SKM-1 (cell line): ENCODE measurements around the gene SRSF11.

Experiments used
- DNase-seq: peaks from one replicate; lab custom pipeline; 2025; ENCODE audit not compliant: unreplicated experiment; lab: John Stamatoyannopoulos, UW

The SRSF11 gene

GRCh38 chr1:70220517-70221237 is 503 bp upstream of the SRSF11 start:
- DNase-seq, result no peak

DNA sequence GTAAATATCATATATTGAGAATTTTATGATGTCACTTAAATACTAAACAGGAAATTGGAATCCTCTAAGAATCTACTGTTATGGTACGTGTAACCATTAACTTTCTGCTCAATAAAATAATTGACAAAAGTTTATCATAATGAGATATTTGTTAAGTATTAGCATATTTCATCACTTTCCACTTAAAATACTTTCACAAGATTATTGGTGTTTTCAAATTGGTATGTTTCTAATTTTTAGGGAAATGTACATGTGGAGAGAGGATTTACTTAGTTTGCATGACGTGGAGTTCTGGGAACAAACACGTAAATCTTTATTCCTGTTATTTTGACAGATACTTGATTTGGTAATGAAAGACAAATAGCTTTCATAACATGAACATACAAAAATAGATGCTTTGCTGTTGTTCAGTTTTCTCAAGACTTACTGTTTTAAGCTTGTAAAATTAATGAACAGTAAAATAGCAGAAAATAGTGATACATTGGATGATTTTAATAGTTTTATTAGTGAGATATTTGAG is 1.6 kb downstream of the SRSF11 start:
- DNase-seq, result no peak

GRCh38 chr1:70224954-70225353 is 3.8 kb downstream of the SRSF11 start:
- no peak for DNase-seq

- DNase-seq, result no peak
Observed at GRCh38 chr1:70227439-70227838, 6.3 kb downstream of the SRSF11 start.

DNA sequence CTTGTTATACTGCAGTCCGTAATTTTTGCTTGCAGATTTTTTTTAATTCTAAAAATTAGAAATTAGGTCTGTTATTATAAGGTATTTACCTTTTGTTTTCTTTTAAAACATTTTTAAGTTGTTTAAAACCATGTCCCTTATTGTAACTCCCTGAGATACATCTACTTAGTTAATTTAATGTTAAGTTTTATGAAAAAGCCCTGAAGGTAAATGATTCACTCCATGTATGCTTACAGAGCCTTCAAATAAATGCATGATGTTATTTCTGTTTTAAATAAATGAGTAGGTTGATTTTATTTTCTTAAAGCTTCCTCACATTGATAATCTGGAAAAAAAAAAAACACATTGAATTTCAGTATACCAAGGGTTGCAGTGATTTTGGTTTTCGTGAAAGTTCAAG is 7.5 kb downstream of the SRSF11 start:
- DNase-seq, result no peak

DNA sequence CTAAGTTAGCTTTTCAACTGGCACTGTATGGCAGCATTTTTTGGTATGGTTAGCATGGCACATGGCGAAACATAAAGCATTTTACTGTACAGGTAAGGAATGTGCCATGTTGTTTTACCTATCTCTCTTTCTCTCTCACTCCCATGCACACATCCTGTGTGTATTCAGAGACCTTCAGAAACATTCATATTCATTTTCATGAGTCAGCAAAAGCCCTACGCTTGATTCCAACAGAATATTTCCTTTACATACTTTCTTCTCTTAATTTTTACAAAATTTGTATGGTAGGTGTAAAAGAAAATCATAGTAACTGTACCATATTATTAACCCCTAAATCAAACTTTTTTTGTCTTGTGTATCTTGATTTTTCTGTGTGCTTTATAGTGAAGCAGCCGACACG is 10.3 kb downstream of the SRSF11 start:
- no peak for DNase-seq

GRCh38 chr1:70234733-70235132 is 13.6 kb downstream of the SRSF11 start:
- no peak for DNase-seq

DNA sequence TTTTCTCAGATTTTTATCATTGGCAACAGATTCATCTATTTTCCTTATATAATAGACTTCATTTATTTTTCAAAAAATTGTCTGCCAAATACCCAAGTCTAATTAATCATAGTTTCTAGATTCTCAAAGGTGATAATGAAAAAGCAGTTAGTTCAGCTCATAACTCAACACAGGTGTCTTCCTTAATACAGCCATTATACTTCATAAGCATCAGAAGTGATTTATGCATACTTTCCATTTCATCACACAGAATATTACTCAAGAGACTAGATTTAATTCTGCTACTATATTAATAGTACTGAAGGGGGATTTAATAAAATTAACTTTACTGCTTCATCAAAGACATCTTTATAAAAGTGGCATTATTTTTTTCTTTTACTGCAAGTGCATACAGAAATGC is 18.8 kb downstream of the SRSF11 start:
- no peak for DNase-seq

DNA sequence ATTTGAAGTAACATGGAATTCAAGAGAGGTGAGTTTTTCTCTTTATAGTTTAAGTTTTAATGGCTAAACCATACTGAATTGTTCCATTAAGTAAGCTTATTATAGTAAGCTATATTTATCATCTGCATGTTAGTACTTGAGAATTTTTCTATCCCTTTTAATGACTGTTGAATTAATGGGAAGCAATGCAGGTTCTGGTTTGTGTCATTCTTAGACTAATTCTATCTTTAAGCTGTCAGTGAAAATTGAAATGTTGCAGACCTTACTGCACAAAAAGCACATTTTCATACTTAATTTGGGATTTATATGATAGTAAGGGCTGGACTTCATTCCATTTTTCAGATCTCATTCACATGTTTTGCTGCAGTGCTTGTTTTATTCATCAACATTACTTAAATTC is 25.9 kb downstream of the SRSF11 start:
- no peak for DNase-seq

- DNase-seq, result no peak
Observed at GRCh38 chr1:70247768-70248167, 26.6 kb downstream of the SRSF11 start.

DNA sequence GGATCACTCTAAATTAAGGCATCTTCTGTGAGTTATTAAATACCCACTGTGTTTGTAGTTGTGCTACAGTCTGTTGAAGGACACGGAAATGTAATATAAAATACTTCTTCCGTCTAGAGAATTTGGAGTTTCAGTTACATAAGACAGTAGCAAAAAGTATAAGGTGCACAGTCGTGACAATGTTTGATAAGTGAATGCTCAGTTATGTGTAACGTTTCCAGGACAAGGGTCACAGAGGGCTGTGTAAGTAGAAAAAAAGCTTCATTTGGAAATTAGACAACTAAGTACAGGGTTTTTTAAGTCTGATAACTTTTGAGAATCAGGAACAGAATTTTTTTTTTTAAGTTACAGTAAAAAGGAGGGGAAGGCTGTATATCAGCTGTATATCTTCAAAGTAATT is 27.5 kb downstream of the SRSF11 start:
- no peak for DNase-seq

DNA sequence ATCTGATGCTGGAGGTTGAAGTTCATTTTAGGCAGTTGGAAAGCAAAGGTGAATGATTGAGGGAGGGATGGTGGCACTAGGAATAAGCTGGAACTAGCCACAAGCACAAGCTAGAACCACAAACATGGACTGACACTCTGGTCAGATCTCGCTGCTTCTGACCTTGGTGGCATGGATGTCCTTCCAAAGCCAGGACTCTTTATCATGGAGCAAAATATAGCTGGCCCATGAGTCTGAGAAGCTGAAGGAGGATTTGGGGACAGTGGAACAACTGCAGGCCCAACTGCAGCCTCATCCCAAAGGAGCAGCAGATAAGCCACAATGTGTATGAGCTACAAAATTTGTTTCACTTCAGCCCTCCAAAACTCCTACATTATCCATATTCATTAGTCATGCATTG is 35.5 kb downstream of the SRSF11 start:
- DNase-seq, result no peak

- DNase-seq, result no peak
Observed at GRCh38 chr1:70264839-70265238, 43.7 kb downstream of the SRSF11 start.

DNA sequence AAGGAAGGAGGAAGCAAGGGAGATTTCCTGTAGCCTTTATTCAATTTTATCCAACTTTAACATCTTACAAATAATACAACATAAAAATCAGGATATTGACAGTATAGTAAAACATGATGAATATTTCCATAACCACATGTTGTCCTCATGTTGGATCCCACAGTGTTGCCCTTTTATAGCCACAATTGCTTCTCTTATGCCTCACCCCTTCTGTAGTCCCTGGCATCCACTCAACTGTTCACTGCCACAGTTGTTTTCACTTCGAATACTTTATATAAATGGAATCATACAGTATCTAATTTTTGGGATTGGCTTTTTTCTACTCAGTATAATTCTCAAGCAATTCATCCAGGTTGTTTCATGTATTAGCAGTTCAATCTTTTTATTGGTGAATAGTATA is 44.8 kb downstream of the SRSF11 start:
- DNase-seq, result no peak

GRCh38 chr1:70277875-70278274 is 56.7 kb downstream of the SRSF11 start:
- no peak for DNase-seq

GRCh38 chr1:70278710-70279109 is 57.5 kb downstream of the SRSF11 start:
- DNase-seq, result no peak

- DNase-seq, result no peak
Observed at GRCh38 chr1:70284366-70284765, 63.2 kb downstream of the SRSF11 start.

GRCh38 chr1:70286453-70286852 is 65.3 kb downstream of the SRSF11 start:
- no peak for DNase-seq

DNA sequence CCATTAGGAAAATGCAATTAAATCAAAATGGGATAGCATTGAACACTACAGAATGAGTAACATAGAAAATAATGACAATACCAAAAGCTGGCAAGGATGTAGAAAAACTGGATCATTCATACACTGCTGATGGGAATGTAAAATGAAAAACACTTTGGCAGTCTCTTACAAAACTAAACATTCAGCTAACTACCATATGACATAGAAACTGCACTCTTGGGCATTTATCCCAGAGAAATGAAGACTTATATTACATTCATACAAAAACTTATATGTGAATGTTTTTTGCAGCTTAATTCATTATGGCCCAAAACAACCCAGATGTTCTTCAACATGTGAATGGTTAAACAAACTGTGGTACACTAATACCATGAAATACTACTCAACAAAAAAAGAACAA is 67.0 kb downstream of the SRSF11 start:
- DNase-seq, result no peak

DNA sequence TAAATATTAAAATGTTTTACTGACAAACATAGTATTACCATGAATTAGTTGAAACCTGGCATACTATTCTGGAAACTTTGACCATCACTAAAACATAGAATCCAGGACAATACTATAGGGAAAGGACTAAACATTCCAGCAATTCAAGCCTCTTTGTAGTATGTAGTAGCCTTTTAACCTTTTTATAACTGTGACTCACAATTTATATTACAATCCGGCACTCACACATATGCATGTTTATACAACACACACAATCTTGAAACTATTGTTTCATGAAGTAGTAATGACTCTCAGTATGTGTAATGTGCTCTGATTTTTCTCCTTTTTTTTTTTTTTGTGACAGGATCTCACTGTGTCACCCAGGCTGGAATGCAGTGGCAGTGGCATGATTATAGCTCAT is 69.0 kb downstream of the SRSF11 start:
- DNase-seq, result no peak

- no peak for DNase-seq
Observed at GRCh38 chr1:70293186-70293843, 72.1 kb downstream of the SRSF11 start.

- DNase-seq, result no peak
Observed at GRCh38 chr1:70295749-70296148, 74.6 kb downstream of the SRSF11 start.

- DNase-seq, result no peak
Observed at GRCh38 chr1:70299472-70299871, 78.3 kb downstream of the SRSF11 start.
